GM18498 (cell line): ENCODE results near the gene TAAR6.
"Not testable (repeated sequence)": the region's sequence is repeated elsewhere in the genome, so short reads cannot be mapped to it uniquely, and the experiment has no call there.

Experiments
- ATAC-seq: cut with Tn5 transposase; IDR thresholded peaks from one replicate; pipeline ENCODE4 v1.9.1; 2021; ENCODE audit warnings: mild to moderate bottlenecking, moderate library complexity; ENCODE audit not compliant: unreplicated experiment

The TAAR6 gene

GRCh38 chr6:132587424-132587823 is 17.3 kb downstream of the TAAR6 start:
- no peak for ATAC-seq

- ATAC-seq, result no peak
Measured at GRCh38 chr6:132589454-132589853, 19.3 kb downstream of the TAAR6 start, which contains the start of gene TAAR5. TAAR5 (minus strand) TSS chr6:132589741; CDS start chr6:132589686, 55 bp downstream.

- no peak for ATAC-seq
Measured at GRCh38 chr6:132590362-132590761, 20.2 kb downstream of the TAAR6 start.

- ATAC-seq, result no peak
Measured at GRCh38 chr6:132592855-132593254, 22.7 kb downstream of the TAAR6 start.

- no peak for ATAC-seq
Measured at GRCh38 chr6:132596201-132596600, 26.1 kb downstream of the TAAR6 start.

GRCh38 chr6:132598473-132598872 is 28.4 kb downstream of the TAAR6 start:
- ATAC-seq, result peak; percentile 82

- ATAC-seq, result not testable (repeated sequence)
Measured at GRCh38 chr6:132600900-132601299, 30.8 kb downstream of the TAAR6 start.

- ATAC-seq, result no peak
Measured at GRCh38 chr6:132604635-132605152, 34.6 kb downstream of the TAAR6 start.

- no peak for ATAC-seq
Measured at GRCh38 chr6:132607544-132608233, 37.6 kb downstream of the TAAR6 start.

- ATAC-seq, result no peak
Measured at GRCh38 chr6:132611616-132612015, 41.5 kb downstream of the TAAR6 start.

- ATAC-seq, result no peak
Measured at GRCh38 chr6:132612449-132613108, 42.5 kb downstream of the TAAR6 start.

GRCh38 chr6:132614554-132614953 is 44.4 kb downstream of the TAAR6 start:
- ATAC-seq, result no peak

GRCh38 chr6:132616677-132617076 is 46.6 kb downstream of the TAAR6 start:
- no peak for ATAC-seq
